Spleen (tissue), 11 donors: ENCODE results near the gene USP15. TPM values are rescaled to one million over a fixed set of nuclear protein-coding genes. Genes with fewer than 3 reads are reported as not detected.

Experiments used
- DNase-seq: peaks from one replicate; pipeline ENCODE4 v3.0.0-alpha.2; 2020
- H3K27ac ChIP-seq, 8 donors: fragments of 200-600 bp; sonication (generic) in 7 of 8; 1 replicate in 4 of 8; 2 replicates in 4 of 8; pipeline versions ENCODE4 v1.5.0 to v1.8.0; 2016 to 2021; ENCODE audit warnings: inconsistent platforms in 4 of 8, mild to moderate bottlenecking in 4 of 8, moderate library complexity in 1 of 8
- H3K27me3 ChIP-seq, 7 donors: fragments of 200-600 bp; sonication (generic) in 6 of 7; replicated peaks in 1 of 7; 1 replicate in 4 of 7; 2 replicates in 3 of 7; pipeline versions ENCODE4 v1.5.0 to v1.8.0; 2016 to 2021; ENCODE audit warnings: inconsistent platforms in 3 of 7, mild to moderate bottlenecking in 1 of 7
- H3K36me3 ChIP-seq, 6 donors: fragments of 200-600 bp; sonication (generic) in 5 of 6; 1 replicate in 4 of 6; 2 replicates in 2 of 6; pipeline versions ENCODE4 v1.5.0 to v1.8.0; 2016 to 2021; ENCODE audit warnings: inconsistent platforms in 2 of 6
- H3K4me1 ChIP-seq, 6 donors: fragments of 200-600 bp; sonication (generic) in 5 of 6; 1 replicate in 3 of 6; 2 replicates in 3 of 6; pipeline versions ENCODE4 v1.5.0 to v1.8.0; 2016 to 2021; ENCODE audit warnings: inconsistent platforms in 3 of 6
- H3K4me3 ChIP-seq, 8 donors: fragments of 200-600 bp; sonication (generic) in 7 of 8; 1 replicate in 4 of 8; 2 replicates in 4 of 8; pipeline versions ENCODE4 v1.5.0 to v1.8.0; 2016 to 2021; ENCODE audit warnings: inconsistent platforms in 4 of 8, mild to moderate bottlenecking in 4 of 8, moderate library complexity in 2 of 8
- H3K9me3 ChIP-seq, 8 donors: fragments of 200-600 bp; sonication (generic) in 7 of 8; 1 replicate in 4 of 8; 2 replicates in 4 of 8; pipeline versions ENCODE4 v1.5.0 to v1.8.0; 2016 to 2021; ENCODE audit warnings: inconsistent platforms in 4 of 8
- POLR2A ChIP-seq, 3 donors: fragments of 450-650 bp; IDR thresholded peaks; one replicate each; pipeline ENCODE4 v1.5.1; 2017; ENCODE audit warnings: antibody characterized with exemption in 3 of 3, mild to moderate bottlenecking in 1 of 3
- POLR2AphosphoS5 ChIP-seq, 3 donors: sonication (generic); formaldehyde crosslinking; IDR thresholded peaks; one replicate each; pipeline ENCODE4 v1.5.1; 2017; ENCODE audit warnings: antibody characterized with exemption in 3 of 3
- WGBS, 5 donors: extraction: QIAGEN DNeasy Blood & Tissue Kit in 3 of 5; methylation state at CpG; one replicate each; pipeline versions ENCODE4 v1.1.5 to v1.1.7; 2013 to 2018; 5-methylcytosine and 5-hydroxymethylcytosine counted together
- intact Hi-C: fragments of 100-400 bp; cut with DNase I; formaldehyde crosslinking; loops from one replicate; pipeline ENCODE4 v1.15.0; 2023; ENCODE audit warnings: low total_unique reads
- polyA plus RNA-seq, 3 donors: library from polyadenylated mRNA; stranded (reverse); fragments of 200-250 nt; gene quantifications; one replicate each; pipeline ENCODE4 v1.2.1, GENCODE V29; 2013
- total RNA-seq, 7 donors: library from RNA; depleted of rRNA in 3 of 7; stranded (reverse); fragments of >200 nt in 3 of 7; fragmentation: NEBNext Ultra II Directional in 4 of 7; extraction: Animal tissue kit (Norgen Biotek cat#: 25700) in 4 of 7; gene quantifications; one replicate each; pipeline versions ENCODE4 v1.1.0 to v1.2.1, GENCODE V29; 2016 to 2021
- TF ChIP-seq, protein P1 (sequence below), 11 experiments: fragments of 200-600 bp in 7 of 11; fragments of 450-650 bp in 4 of 11; sonication (generic) in 4 of 11; IDR thresholded peaks in 8 of 11; conservative IDR thresholded peaks in 3 of 11; 1 replicate in 7 of 11; 2 replicates in 4 of 11; pipeline versions ENCODE4 v1.4.0 to v1.8.0; 2016 to 2021; ENCODE audit warnings: antibody characterized with exemption in 11 of 11, inconsistent platforms in 4 of 11, mild to moderate bottlenecking in 1 of 11
- donor health status: healthy with polysubstance abuse.
- donor health status: DM: no; HTN: no; CAD: no; lungs with moderate emphysema.
- donor health status: DM: no; HTN: no; CAD: no.
- donor health status: Bipolar disorder and iron deficiency.
- donor health status: healthy.
- donor health status: DM: no; HTN: no; CAD: no.
- donor health status: DM: yes; HTN: yes; CAD: no.

USP15 gene
- total and polyA plus RNA-seq, 10 donors = 65.3 to 288 (median 162) TPM

DNA sequence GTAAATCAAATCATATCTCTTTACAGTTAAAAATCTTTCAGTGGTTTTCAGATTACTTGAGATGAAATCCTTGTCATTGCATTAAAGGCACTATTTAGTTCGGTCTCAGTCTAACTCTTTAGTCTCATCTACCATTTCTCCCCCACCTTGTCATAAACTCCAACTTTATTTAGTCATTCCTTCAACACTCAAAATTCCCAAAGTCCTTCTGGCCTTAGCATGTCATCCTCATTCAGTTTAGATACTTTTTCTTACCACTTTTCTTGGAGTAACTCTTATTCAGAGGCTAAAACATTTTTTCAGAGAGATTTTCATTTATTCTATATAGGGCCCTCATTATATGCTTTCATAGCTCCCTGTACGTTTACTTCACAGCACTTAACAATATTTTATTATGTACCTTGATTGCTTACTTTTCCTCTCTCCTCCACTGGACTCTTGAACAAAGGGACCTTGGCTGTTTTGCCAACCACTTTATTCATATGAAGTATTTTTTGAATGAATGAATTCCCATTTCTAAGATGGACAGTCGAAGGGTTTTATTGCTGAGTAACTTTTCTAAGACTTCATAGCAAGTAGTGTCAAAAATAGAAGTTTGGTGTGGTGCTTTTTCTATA lies 12.8 kb downstream of the USP15 start:
- WGBS, 5 donors = 72 to 76% (median 74%) methylated on average over 3 of the region's 3 CpGs
- TF ChIP-seq POLR2AphosphoS5 (IDR thresholded peaks at IDR 0.05) = no peak
- TF ChIP-seq, protein P1, sequence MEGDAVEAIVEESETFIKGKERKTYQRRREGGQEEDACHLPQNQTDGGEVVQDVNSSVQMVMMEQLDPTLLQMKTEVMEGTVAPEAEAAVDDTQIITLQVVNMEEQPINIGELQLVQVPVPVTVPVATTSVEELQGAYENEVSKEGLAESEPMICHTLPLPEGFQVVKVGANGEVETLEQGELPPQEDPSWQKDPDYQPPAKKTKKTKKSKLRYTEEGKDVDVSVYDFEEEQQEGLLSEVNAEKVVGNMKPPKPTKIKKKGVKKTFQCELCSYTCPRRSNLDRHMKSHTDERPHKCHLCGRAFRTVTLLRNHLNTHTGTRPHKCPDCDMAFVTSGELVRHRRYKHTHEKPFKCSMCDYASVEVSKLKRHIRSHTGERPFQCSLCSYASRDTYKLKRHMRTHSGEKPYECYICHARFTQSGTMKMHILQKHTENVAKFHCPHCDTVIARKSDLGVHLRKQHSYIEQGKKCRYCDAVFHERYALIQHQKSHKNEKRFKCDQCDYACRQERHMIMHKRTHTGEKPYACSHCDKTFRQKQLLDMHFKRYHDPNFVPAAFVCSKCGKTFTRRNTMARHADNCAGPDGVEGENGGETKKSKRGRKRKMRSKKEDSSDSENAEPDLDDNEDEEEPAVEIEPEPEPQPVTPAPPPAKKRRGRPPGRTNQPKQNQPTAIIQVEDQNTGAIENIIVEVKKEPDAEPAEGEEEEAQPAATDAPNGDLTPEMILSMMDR (IDR thresholded peaks at IDR 0.05 in 8 of 11, conservative IDR thresholded peaks at IDR 0.05 in 3 of 11) = no peak
- no peak for TF ChIP-seq POLR2A (IDR thresholded peaks at IDR 0.05)
- H3K27me3 ChIP-seq = no peaks in the 10 kb centered on the region
- no peak overlapping the region for H3K4me3 ChIP-seq
- H3K4me1 ChIP-seq = peaks cover 37 to 100% (median 91%) of the 10 kb centered on the region in 6 donors
- no peak for DNase-seq
- intact Hi-C loops = no loop called here
- H3K27ac ChIP-seq = peak overlapping the region in 1 of 8 donors; percentile 23
- no peaks in the 10 kb centered on the region for H3K36me3 ChIP-seq
- no peaks in the 10 kb centered on the region for H3K9me3 ChIP-seq

DNA sequence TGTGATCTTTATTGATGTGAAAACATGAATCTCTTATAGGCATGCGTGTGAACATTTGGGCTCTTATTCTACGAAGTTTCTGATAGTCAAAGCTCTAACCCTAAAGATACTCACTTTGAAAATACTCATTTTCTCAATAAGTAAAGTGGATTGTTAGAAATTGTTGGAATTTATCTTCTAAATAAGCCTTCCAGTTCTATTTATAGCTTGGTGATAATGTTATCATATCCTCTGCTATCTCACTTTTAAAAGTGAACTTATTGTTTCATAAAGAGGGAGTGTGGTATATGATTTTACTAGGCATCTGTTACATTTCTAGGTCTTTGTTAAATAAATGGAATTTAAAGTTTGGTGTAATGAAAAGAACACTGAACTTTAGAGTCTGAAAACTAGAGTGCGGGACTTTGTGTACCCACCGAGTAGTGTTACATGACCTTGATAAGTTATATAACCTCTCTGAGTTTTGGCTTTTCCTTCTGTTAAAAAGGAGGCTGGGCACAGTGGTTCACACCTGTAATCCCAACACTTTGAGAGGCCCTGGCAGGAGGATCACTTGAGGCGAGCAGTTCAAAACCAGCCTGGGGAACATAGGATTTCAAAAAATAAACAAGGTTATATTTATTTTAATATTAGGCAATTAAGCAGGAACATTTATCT lies 13.6 kb downstream of the USP15 start:
- H3K4me1 ChIP-seq = peaks cover 36 to 100% (median 85%) of the 10 kb centered on the region in 6 donors
- no peak for DNase-seq
- H3K4me3 ChIP-seq = no peak overlapping the region
- H3K36me3 ChIP-seq = no peaks in the 10 kb centered on the region
- intact Hi-C loops = no loop called here
- peak overlapping the region in 4 of 8 donors; percentile 13 to 39 (median 23) for H3K27ac ChIP-seq
- TF ChIP-seq POLR2AphosphoS5 (IDR thresholded peaks at IDR 0.05) (no peak), POLR2A (IDR thresholded peaks at IDR 0.05) (no peak)
- TF ChIP-seq, protein P1 (IDR thresholded peaks at IDR 0.05 in 8 of 11, conservative IDR thresholded peaks at IDR 0.05 in 3 of 11) = no peak
- H3K27me3 ChIP-seq = no peaks in the 10 kb centered on the region
- WGBS, 5 donors = 76 to 85% (median 76%) methylated on average over 5 of the region's 5 CpGs
- no peaks in the 10 kb centered on the region for H3K9me3 ChIP-seq

DNA sequence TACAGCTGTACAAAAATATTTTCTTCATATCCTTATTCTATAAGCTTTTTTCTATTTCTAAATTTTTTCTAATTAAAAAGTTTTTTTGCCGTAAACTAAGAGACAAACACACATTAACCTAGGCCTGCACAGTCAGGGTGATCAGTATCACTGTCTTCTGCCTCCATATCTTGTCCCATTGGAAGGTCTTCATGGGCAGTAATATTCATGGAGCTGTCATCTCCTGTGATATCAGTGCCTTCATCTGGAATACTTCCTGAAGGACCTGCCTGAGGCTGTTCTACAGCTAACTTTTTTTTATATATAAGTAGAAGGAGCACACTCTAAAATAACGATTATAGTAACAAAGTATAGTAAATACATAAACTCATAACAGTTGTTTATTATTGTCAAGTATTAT lies 17.8 kb downstream of the USP15 start:
- TF ChIP-seq, protein P1 (IDR thresholded peaks at IDR 0.05 in 8 of 11, conservative IDR thresholded peaks at IDR 0.05 in 3 of 11) = no peak
- no peak for TF ChIP-seq POLR2A (IDR thresholded peaks at IDR 0.05)
- no peak for TF ChIP-seq POLR2AphosphoS5 (IDR thresholded peaks at IDR 0.05)
- Histone ChIP-seq H3K27ac (no peak overlapping the region), H3K4me3 (no peak overlapping the region), H3K4me1 (peaks cover 31 to 100% (median 68%) of the 10 kb centered on the region in 6 donors), H3K9me3 (no peaks in the 10 kb centered on the region), H3K27me3 (no peaks in the 10 kb centered on the region), H3K36me3 (no peaks in the 10 kb centered on the region)
- WGBS, 5 donors = 86 to 98% (median 96%) methylated on average over 2 of the region's 2 CpGs
- intact Hi-C loops = no loop called here
- DNase-seq = no peak

DNA sequence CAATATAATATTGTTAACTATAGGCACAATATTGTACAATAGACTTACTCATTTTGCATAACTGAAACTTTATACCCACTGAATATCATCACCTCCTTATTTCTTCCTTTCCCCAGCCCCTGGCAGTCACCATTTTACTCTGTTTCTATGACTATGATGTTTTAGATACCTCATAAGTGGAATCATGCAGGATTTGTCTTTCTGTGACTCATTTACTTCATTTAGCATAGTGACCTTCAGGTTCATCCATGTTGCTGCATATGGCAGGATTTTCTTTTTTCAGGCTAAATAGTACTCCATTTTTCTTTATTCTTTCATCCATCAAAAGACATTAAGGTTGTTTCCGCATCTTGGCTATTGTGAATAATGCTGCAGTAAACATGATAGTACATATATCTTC lies 18.9 kb downstream of the USP15 start:
- intact Hi-C loops = no loop called here
- no peak for TF ChIP-seq POLR2AphosphoS5 (IDR thresholded peaks at IDR 0.05)
- TF ChIP-seq POLR2A (IDR thresholded peaks at IDR 0.05) = no peak
- TF ChIP-seq, protein P1 (IDR thresholded peaks at IDR 0.05 in 8 of 11, conservative IDR thresholded peaks at IDR 0.05 in 3 of 11) = no peak

More for the DNA sequence above, 18.9 kb downstream of the USP15 start:
- Histone ChIP-seq H3K36me3 (no peaks in the 10 kb centered on the region), H3K9me3 (no peaks in the 10 kb centered on the region), H3K27me3 (no peaks in the 10 kb centered on the region), H3K27ac (no peak overlapping the region), H3K4me1 (peaks cover 22 to 100% (median 62%) of the 10 kb centered on the region in 6 donors), H3K4me3 (no peak overlapping the region)
- no peak for DNase-seq
- WGBS, 5 donors = 95 to 100% (median 100%) methylated on average over 1 of the region's 1 CpG
